Heart left ventricle (tissue), 16 donors: ENCODE data around the gene KCNE5. TPM values are rescaled to one million over a fixed set of nuclear protein-coding genes. Genes with fewer than 3 reads are reported as not detected.
"Not testable (repeated sequence)": the region's sequence is repeated elsewhere in the genome, so short reads cannot be mapped to it uniquely, and the experiment has no call there.

ENCODE experiments used
- ATAC-seq, 4 donors: fragments of 200-7000 bp; cut with Tn5 transposase; one replicate each; pipeline ENCODE4 v1.9.1; 2020 to 2022; ENCODE audit warnings: moderate library complexity in 4 of 4, mild to moderate bottlenecking in 3 of 4, moderate number of reproducible peaks in 1 of 4
- DNase-seq, 5 donors: peaks; one replicate each; pipeline ENCODE4 v3.0.0-alpha.2; 2020
- H3K27ac ChIP-seq, 12 donors: fragments of 200-600 bp; sonication (generic) in 4 of 12; one replicate each; pipeline versions ENCODE4 v1.5.0 to v1.8.0; 2016 to 2022; ENCODE audit warnings: mild to moderate bottlenecking in 2 of 12
- H3K27me3 ChIP-seq, 9 donors: fragments of 200-600 bp; sonication (generic) in 2 of 9; one replicate each; pipeline versions ENCODE4 v1.5.1 to v1.8.0; 2016 to 2022; ENCODE audit warnings: mild to moderate bottlenecking in 3 of 9
- H3K36me3 ChIP-seq, 9 donors: fragments of 200-600 bp; sonication (generic) in 2 of 9; one replicate each; pipeline versions ENCODE4 v1.5.0 to v1.8.0; 2018 to 2022; ENCODE audit warnings: mild to moderate bottlenecking in 2 of 9
- H3K4me1 ChIP-seq, 12 donors: fragments of 200-600 bp; sonication (generic) in 4 of 12; one replicate each; pipeline versions ENCODE4 v1.5.0 to v1.8.0; 2016 to 2022; ENCODE audit warnings: mild to moderate bottlenecking in 3 of 12
- H3K4me3 ChIP-seq, 12 donors: fragments of 200-600 bp; sonication (generic) in 4 of 12; one replicate each; pipeline versions ENCODE4 v1.5.0 to v1.8.0; 2017 to 2022; ENCODE audit warnings: mild to moderate bottlenecking in 9 of 12, moderate library complexity in 4 of 12
- H3K9me3 ChIP-seq, 12 donors: fragments of 200-600 bp; sonication (generic) in 4 of 12; one replicate each; pipeline versions ENCODE4 v1.5.0 to v1.8.0; 2016 to 2022; ENCODE audit warnings: mild to moderate bottlenecking in 1 of 12
- POLR2A ChIP-seq, 2 donors: fragments of 450-650 bp; IDR thresholded peaks; one replicate each; pipeline ENCODE4 v1.6.1; 2017; ENCODE audit warnings: antibody characterized with exemption in 2 of 2, mild to moderate bottlenecking in 2 of 2, moderate library complexity in 2 of 2
- WGBS, 4 donors: extraction: QIAGEN DNeasy Blood & Tissue Kit in 2 of 4; methylation state at CpG; one replicate each; pipeline versions ENCODE4 v1.1.5 to v1.1.7; 2013 to 2018; 5-methylcytosine and 5-hydroxymethylcytosine counted together
- intact Hi-C, 10 donors: fragments of 100-400 bp; cut with DNase I; formaldehyde crosslinking; loops; one replicate each; pipeline versions ENCODE4 v1.11.1 to v1.14.2; 2022
- polyA plus RNA-seq, 2 donors: library from polyadenylated mRNA; stranded (reverse); fragments of 200-250 nt; gene quantifications; one replicate each; pipeline ENCODE4 v1.2.3, GENCODE V29; 2013
- total RNA-seq, 9 donors: library from RNA; depleted of rRNA in 2 of 9; stranded (reverse); fragments of >200 nt in 2 of 9; fragmentation: NEBNext Ultra II Directional in 3 of 9; extraction: Animal tissue kit (Norgen Biotek cat#: 25700) in 3 of 9; gene quantifications; one replicate each; pipeline versions ENCODE4 v1.1.0 to v1.2.4, GENCODE V29; 2016 to 2023
- TF ChIP-seq, protein P1 (sequence below), 12 donors: fragments of 200-600 bp; sonication (generic) in 4 of 12; IDR thresholded peaks; one replicate each; pipeline versions ENCODE4 v1.5.0 to v1.8.0; 2018 to 2022; ENCODE audit warnings: antibody characterized with exemption in 12 of 12, mild to moderate bottlenecking in 5 of 12
- donor health status: ischemic (EF 13 %, LVEDD 7.1; RV severe dilation, severe dysfunction).
- donor health status: healthy with polysubstance abuse.
- donor health status: DM: no; HTN: yes; CAD: no.
- donor health status: DM: no; HTN: no; CAD: no.
- donor health status: ischemic (EF 25% LVEDD 6.9; RV normal size, moderate dysfunction).
- donor health status: ischemic (EF 25% LVEDD 5.7; RV mildly dilated, moderate dysfunction).
- donor health status: healthy.
- donor health status: DM: yes; HTN: yes; CAD: no.
- donor health status: ischemic (EF 35%, LVEDD 5.7; RV mildly dilated, moderate dysfunction).
- donor health status: nonischemic (EF 11% LVEDD 7.7; RV severe dilation, severe dysfunction).
- donor health status: DM: yes; HTN: yes; CAD: no.
- donor health status: PGD.
- donor health status: ischemic (EF 29% LVEDD 5.4; RV normal size, mild dysfunction).
- donor health status: nonischemic (EF 23%, LVEDD 6.1; RV moderate dilation, normal function).

KCNE5 gene
- total and polyA plus RNA-seq, 11 donors: 0.11 to 0.61 (median 0.27) TPM; not detected in 1

DNA sequence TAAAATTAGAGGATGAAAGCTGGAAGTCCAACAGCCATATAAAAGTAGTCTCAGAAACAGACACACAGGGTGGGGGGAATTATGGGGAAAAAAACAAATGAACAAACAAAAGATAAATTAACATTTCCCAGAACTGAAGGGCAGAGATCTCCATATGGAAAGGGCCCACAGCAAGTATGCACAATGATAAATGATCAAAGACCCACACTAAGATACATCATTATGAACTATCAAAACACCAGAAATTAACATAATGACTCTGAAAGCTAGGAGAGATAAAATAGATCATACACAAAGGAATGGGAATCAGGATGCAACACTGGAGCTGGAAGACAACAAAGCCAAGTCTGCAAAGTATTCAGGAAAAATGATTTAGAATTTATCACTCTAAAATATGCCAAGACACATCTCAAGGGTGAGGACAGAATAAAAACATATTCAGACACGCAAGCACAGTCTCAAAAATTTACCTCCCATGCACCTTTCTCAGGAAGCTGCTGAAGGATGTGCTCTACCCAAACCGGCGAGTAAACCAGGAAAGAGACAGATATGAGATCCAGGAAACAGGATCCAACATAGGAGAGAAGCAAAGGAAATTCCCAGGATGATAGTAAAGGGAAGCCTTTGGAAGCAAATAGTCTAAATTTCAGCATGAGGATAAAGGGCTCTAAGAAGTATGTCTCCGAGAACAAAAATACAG is 30.7 kb upstream of the KCNE5 start:
- Histone ChIP-seq H3K36me3 (peaks cover 0 to 30% (median 14%) of the 10 kb centered on the region in 9 donors), H3K27ac (no peak overlapping the region), H3K4me3 (no peak overlapping the region), H3K4me1 (peaks cover 0 to 5% (median 0%) of the 10 kb centered on the region in 12 donors), H3K9me3 (no peaks in the 10 kb centered on the region), H3K27me3 (no peaks in the 10 kb centered on the region)
- TF ChIP-seq POLR2A (IDR thresholded peaks at IDR 0.05): no peak
- TF ChIP-seq, protein P1, sequence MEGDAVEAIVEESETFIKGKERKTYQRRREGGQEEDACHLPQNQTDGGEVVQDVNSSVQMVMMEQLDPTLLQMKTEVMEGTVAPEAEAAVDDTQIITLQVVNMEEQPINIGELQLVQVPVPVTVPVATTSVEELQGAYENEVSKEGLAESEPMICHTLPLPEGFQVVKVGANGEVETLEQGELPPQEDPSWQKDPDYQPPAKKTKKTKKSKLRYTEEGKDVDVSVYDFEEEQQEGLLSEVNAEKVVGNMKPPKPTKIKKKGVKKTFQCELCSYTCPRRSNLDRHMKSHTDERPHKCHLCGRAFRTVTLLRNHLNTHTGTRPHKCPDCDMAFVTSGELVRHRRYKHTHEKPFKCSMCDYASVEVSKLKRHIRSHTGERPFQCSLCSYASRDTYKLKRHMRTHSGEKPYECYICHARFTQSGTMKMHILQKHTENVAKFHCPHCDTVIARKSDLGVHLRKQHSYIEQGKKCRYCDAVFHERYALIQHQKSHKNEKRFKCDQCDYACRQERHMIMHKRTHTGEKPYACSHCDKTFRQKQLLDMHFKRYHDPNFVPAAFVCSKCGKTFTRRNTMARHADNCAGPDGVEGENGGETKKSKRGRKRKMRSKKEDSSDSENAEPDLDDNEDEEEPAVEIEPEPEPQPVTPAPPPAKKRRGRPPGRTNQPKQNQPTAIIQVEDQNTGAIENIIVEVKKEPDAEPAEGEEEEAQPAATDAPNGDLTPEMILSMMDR (IDR thresholded peaks at IDR 0.05): no peak
- DNase-seq (no peak), ATAC-seq (no peak)
- intact Hi-C loops: no loop called here
- 49 to 55% (median 52%) methylated on average over 4 of the region's 4 CpGs for WGBS, 4 donors

DNA sequence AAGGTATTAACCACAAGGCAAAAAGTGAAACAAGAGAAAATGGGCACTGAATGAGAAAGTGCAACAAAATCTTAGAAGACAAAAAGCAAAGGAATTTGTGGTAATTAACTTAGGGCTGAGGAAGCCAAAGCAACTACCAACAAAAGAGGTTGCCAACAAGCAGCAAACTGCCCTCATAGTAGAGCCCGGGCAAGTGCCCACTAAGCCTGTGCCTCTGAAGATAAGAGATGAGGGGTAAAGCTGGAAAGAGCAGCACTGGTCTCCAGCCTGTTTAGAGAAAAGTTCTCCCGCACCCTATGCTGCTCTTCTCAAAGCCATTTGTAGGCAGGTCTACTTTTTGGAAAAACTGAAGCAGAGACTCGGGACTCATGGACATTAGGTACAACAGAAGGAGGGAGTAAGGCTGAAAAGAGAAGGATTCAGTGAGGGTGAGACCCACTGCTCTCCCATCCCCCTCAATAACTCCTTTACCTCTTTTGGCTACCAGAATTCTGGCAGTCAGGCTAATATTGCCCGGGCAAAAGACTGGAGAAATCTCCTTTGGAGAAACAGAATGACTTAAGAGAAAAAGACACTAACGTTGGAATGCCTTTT is 29.6 kb upstream of the KCNE5 start:
- 71 to 81% (median 76%) methylated on average over 5 of the region's 5 CpGs for WGBS, 4 donors
- intact Hi-C loops: no loop called here
- TF ChIP-seq POLR2A (IDR thresholded peaks at IDR 0.05): no peak
- TF ChIP-seq, protein P1 (IDR thresholded peaks at IDR 0.05): no peak

DNA sequence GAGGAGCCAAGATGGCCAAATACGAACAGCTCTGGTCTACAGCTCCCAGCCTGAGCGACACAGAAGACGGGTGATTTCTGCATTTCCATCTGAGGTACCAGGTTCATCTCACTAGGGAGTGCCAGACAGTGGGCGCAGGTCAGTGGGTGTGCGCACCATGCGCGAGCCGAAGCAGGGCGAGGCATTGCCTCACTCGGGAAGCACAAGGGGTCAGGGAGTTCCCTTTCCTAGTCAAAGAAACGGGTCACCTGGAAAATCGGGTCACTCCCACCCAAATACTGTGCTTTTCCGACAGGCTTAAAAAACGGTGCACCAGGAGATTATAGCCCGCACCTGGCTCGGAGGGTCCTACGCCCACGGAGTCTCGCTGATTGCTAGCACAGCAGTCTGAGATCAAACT is 19.7 kb upstream of the KCNE5 start:
- DNase-seq, H3K4me3 ChIP-seq, H3K36me3 ChIP-seq, H3K9me3 ChIP-seq, ATAC-seq, H3K27me3 ChIP-seq, intact Hi-C loops, H3K4me1 ChIP-seq, H3K27ac ChIP-seq: not testable (repeated sequence)
- WGBS, 4 donors: 89 to 96% (median 92%) methylated on average over 15 to 19 of the region's 19 CpGs

More for the DNA sequence above, 29.6 kb upstream of the KCNE5 start:
- DNase-seq: no peak
- H3K4me1 ChIP-seq: peaks cover 0 to 5% (median 0%) of the 10 kb centered on the region in 12 donors
- H3K27me3 ChIP-seq: no peaks in the 10 kb centered on the region
- no peak for ATAC-seq
- H3K36me3 ChIP-seq: peaks cover 0 to 20% (median 14%) of the 10 kb centered on the region in 9 donors
- no peaks in the 10 kb centered on the region for H3K9me3 ChIP-seq
- H3K27ac ChIP-seq: no peak overlapping the region
- H3K4me3 ChIP-seq: no peak overlapping the region

DNA sequence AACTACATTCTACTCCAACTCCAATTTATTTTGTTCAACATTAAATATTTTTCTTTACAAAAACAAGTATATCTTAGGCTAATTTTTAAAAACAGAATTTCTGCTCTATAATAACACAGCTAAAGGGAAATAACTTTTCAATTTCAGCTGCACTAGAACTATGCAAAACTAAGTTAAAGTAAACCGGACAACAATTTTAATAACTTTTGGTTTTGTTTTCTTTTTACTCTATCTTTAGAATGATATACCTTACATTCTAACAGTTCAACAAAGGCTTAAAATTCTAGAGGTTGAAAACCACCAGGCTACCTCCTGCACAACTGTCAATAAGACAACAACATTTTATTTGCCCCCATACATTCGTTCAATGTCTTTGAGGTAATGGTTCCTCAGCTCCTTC is 18.7 kb upstream of the KCNE5 start:
- H3K27me3 ChIP-seq: no peaks in the 10 kb centered on the region
- DNase-seq (no peak), ATAC-seq (no peak)
- H3K4me1 ChIP-seq: no peaks in the 10 kb centered on the region
- H3K27ac ChIP-seq: no peak overlapping the region
- TF ChIP-seq, protein P1 (IDR thresholded peaks at IDR 0.05): no peak
- no peak for TF ChIP-seq POLR2A (IDR thresholded peaks at IDR 0.05)
- intact Hi-C loops: no loop called here
- no peak overlapping the region for H3K4me3 ChIP-seq
- WGBS, 4 donors: 83 to 95% (median 90%) methylated on average over 2 of the region's 2 CpGs
- H3K9me3 ChIP-seq: no peaks in the 10 kb centered on the region
- peaks cover 0 to 10% (median 0%) of the 10 kb centered on the region in 9 donors for H3K36me3 ChIP-seq
